H1 (cell line): ENCODE measurements around the gene TSR3. TPM values are rescaled to one million over a fixed set of nuclear protein-coding genes. Genes with fewer than 3 reads are reported as not detected.

Experiments
- ASH2L ChIP-seq: fragments of 200-600, 300-600 bp; sonication (generic); IDR thresholded peaks from one replicate; pipeline ENCODE4 v1.7.1; 2017; ENCODE audit warnings: low read length
- BACH1 ChIP-seq: IDR thresholded peaks from 2 replicates; pipeline ENCODE4 v1.6.1; 2012; ENCODE audit warnings: low read length, improper control_type of control experiment
- BCL11A ChIP-seq, 2 experiments: IDR thresholded peaks; one replicate each; pipeline ENCODE4 v1.6.1; 2011; ENCODE audit warnings: low read depth in 2 of 2, low read length in 2 of 2, mild to moderate bottlenecking in 2 of 2
- CHD1 ChIP-seq: IDR thresholded peaks from 2 replicates; pipeline ENCODE4 v1.6.1; 2012; ENCODE audit warnings: low read depth, low read length, improper control_type of control experiment
- GTF2F1 ChIP-seq: IDR thresholded peaks from 2 replicates; pipeline ENCODE4 v1.6.1; 2012; ENCODE audit warnings: low read depth, low read length, improper control_type of control experiment, borderline replicate concordance
- KDM4A ChIP-seq: IDR thresholded peaks from one replicate; pipeline ENCODE4 v1.7.1; 2012; ENCODE audit warnings: low read depth, mild to moderate bottlenecking, moderate library complexity, low read length, inconsistent platforms; ENCODE audit not compliant: severe bottlenecking
- PHF8 ChIP-seq: fragments of 200-600 bp; sonication (generic); conservative IDR thresholded peaks from 2 replicates; pipeline ENCODE4 v1.7.1; 2012; ENCODE audit warnings: low read depth, mild to moderate bottlenecking, inconsistent platforms, low read length, moderate library complexity
- RBBP5 ChIP-seq: IDR thresholded peaks from 2 replicates; pipeline ENCODE4 v1.7.1; 2012; ENCODE audit warnings: low read depth, mild to moderate bottlenecking, inconsistent platforms, low read length, moderate library complexity, borderline replicate concordance
- RNF2 ChIP-seq: fragments of 200-900, 300-1000 bp; sonication (generic); IDR thresholded peaks from 2 replicates; pipeline ENCODE4 v1.7.1; 2016; ENCODE audit warnings: borderline replicate concordance, low read depth, mild to moderate bottlenecking, antibody characterized with exemption, low read length; ENCODE audit not compliant: poor library complexity, severe bottlenecking; ENCODE audit errors: missing control alignments
- SIN3A ChIP-seq, 2 experiments: IDR thresholded peaks in 1 of 2; conservative IDR thresholded peaks in 1 of 2; 2 replicates each; pipeline ENCODE4 v1.6.1; 2011 to 2012; ENCODE audit warnings: low read length in 2 of 2, improper control_type of control experiment in 1 of 2, low read depth in 1 of 2, mild to moderate bottlenecking in 1 of 2
- SIRT6 ChIP-seq: IDR thresholded peaks from one replicate; pipeline ENCODE4 v1.7.1; 2012; ENCODE audit warnings: low read length, inconsistent platforms
- SIX5 ChIP-seq: IDR thresholded peaks from 2 replicates; pipeline ENCODE4 v1.6.1; 2011; ENCODE audit warnings: mild to moderate bottlenecking, low read depth, low read length
- SUZ12 ChIP-seq: fragments of 200-600 bp; sonication (generic); IDR thresholded peaks from 2 replicates; pipeline ENCODE4 v1.6.1; 2012; ENCODE audit warnings: mild to moderate bottlenecking, inconsistent platforms, low read length, moderate library complexity, mixed read lengths
- TAF7 ChIP-seq: optimal IDR thresholded peaks from 2 replicates; pipeline ENCODE3; 2011; ENCODE audit warnings: low read depth, mild to moderate bottlenecking, inconsistent platforms, low read length, moderate library complexity, borderline replicate concordance
- YY1 ChIP-seq: IDR thresholded peaks from 2 replicates; pipeline ENCODE4 v1.6.1; 2011; ENCODE audit warnings: low read depth, mild to moderate bottlenecking, low read length
- polyA plus RNA-seq, 7 experiments: library from polyadenylated mRNA; depleted of rRNA in 3 of 7; stranded (reverse) in 5 of 7; unstranded in 2 of 7; fragments of >200 nt in 5 of 7; fragments of 200-250 nt in 2 of 7; gene quantifications; 1 replicate in 5 of 7; 2 replicates in 1 of 7; 4 replicates in 1 of 7; pipeline versions ENCODE4 v1.2.1 to v1.2.3, GENCODE V29; 2011 to 2013; ENCODE audit warnings: missing spikeins in 2 of 7, mixed read lengths in 2 of 7
- total RNA-seq: library from RNA; stranded (reverse); fragmentation: NEBNext Ultra II Directional; extraction: Animal tissue kit (Norgen Biotek cat#: 25700); gene quantifications from 2 replicates; pipeline ENCODE4 v1.2.1, GENCODE V29; 2021

The TSR3 gene
- total and polyA plus RNA-seq, 2 of the 8 experiments (the other 6 are each of a cell fraction or from before 2014, with no cell fraction given): 43.1 to 52.3 TPM

GRCh38 chr16:1379304-1380076 is 27.8 kb upstream of the TSR3 start (continued):
- TF ChIP-seq SIX5: no peak
- TF ChIP-seq SUZ12: no peak
- no peak for TF ChIP-seq BCL11A (IDR thresholded peaks at IDR 0.05; ENCODE audit: low read depth in 2 of 2, low read length in 2 of 2)
- peak in 1 of 2 experiments; percentile 72; a peak in 1 of 4 replicates for TF ChIP-seq SIN3A (conservative IDR thresholded peaks at IDR 0.05 in 1 of 2, IDR thresholded peaks at IDR 0.05 in 1 of 2; ENCODE audit: low read depth in 1 of 2, low read length in 2 of 2)
- peak; percentile 19 for TF ChIP-seq TAF7
- TF ChIP-seq RBBP5: no peak; the same call in 1 of the 2 replicates
- peak; percentile 48 for TF ChIP-seq KDM4A
- peak; percentile 86 for TF ChIP-seq BACH1
- no peak for TF ChIP-seq GTF2F1
- TF ChIP-seq ASH2L: no peak
- no peak for TF ChIP-seq RNF2
- no peak for TF ChIP-seq SIRT6
- no peak for TF ChIP-seq YY1
- no peak for TF ChIP-seq CHD1
- peak; percentile 83 for TF ChIP-seq PHF8
